IMR-90 (cell line): ENCODE data around the gene MATK. TPM values are rescaled to one million over a fixed set of nuclear protein-coding genes. Genes with fewer than 3 reads are reported as not detected.

Experiments used
- ATAC-seq: fragments of 200-7000 bp; cut with Tn5 transposase; 2 replicates; pipeline ENCODE4 v1.9.1; 2020; ENCODE audit warnings: low read depth, mild to moderate bottlenecking, moderate library complexity
- BruUV-seq: library from RNA; stranded (reverse); fragments of 400-500 nt; replicated peaks from 2 replicates; lab custom pipeline; 2021; lab: Mats Ljungman, UMichigan
- CTCF ChIA-PET: fragments of 300-600 bp; formaldehyde crosslinking; extraction: SDS; loops from one replicate; lab custom pipeline; 2021; ENCODE audit warnings: antibody characterized with exemption; lab: Yijun Ruan, JAX
- POLR2A ChIA-PET: fragments of 300-600 bp; sonication (Branson Sonifier 250); formaldehyde crosslinking; loops from one replicate; lab custom pipeline; 2022; ENCODE audit warnings: antibody characterized with exemption; ENCODE audit not compliant: unreplicated experiment; lab: Charles Lee
- DNase-seq: peaks from one replicate; pipeline ENCODE4 v3.0.0; 2013
- H2AFZ ChIP-seq: replicated peaks from 2 replicates; pipeline ENCODE3; 2013; ENCODE audit warnings: low read length, mild to moderate bottlenecking; ENCODE audit not compliant: poor library complexity
- H2AK5ac ChIP-seq: 2 replicates; pipeline ENCODE4 v1.6.1; 2013; ENCODE audit warnings: low read depth, low read length, inconsistent platforms
- H2AK9ac ChIP-seq: replicated peaks from 2 replicates; pipeline ENCODE3; 2013; ENCODE audit warnings: mild to moderate bottlenecking, low read depth, low read length, moderate library complexity; ENCODE audit not compliant: poor library complexity
- H2BK120ac ChIP-seq: 2 replicates; pipeline ENCODE4 v1.6.1; 2013; ENCODE audit warnings: low read depth, low read length, inconsistent platforms
- H2BK15ac ChIP-seq: 3 replicates; pipeline ENCODE4 v1.6.1; 2013; ENCODE audit warnings: low read depth, low read length, inconsistent platforms
- H2BK20ac ChIP-seq: 2 replicates; pipeline ENCODE4 v1.6.1; 2013; ENCODE audit warnings: low read depth, mild to moderate bottlenecking, inconsistent platforms, low read length, moderate library complexity
- H2BK5ac ChIP-seq: 2 replicates; pipeline ENCODE4 v1.6.1; 2013; ENCODE audit warnings: mild to moderate bottlenecking, low read depth, low read length, inconsistent platforms; ENCODE audit not compliant: poor library complexity, severe bottlenecking
- H3K14ac ChIP-seq: replicated peaks from 2 replicates; pipeline ENCODE4 v1.6.1; 2013; ENCODE audit warnings: low read depth, low read length, inconsistent platforms
- H3K18ac ChIP-seq: 2 replicates; pipeline ENCODE4 v1.6.1; 2013; ENCODE audit warnings: low read depth, low read length, control low read depth
- H3K23ac ChIP-seq: 2 replicates; pipeline ENCODE4 v1.6.1; 2013; ENCODE audit warnings: low read depth, low read length, inconsistent platforms
- H3K27ac ChIP-seq: 2 replicates; pipeline ENCODE4 v1.5.1; 2013; ENCODE audit warnings: mild to moderate bottlenecking, control low read depth, low read length; ENCODE audit not compliant: insufficient read depth
- H3K27me3 ChIP-seq: 2 replicates; pipeline ENCODE4 v1.6.1; 2013; ENCODE audit warnings: low read length; ENCODE audit not compliant: control insufficient read depth, insufficient read depth
- H3K36me3 ChIP-seq: 2 replicates; pipeline ENCODE4 v1.6.1; 2013; ENCODE audit warnings: low read length, mixed read lengths; ENCODE audit not compliant: control insufficient read depth, insufficient read depth
- H3K4ac ChIP-seq: 2 replicates; pipeline ENCODE4 v1.6.1; 2013; ENCODE audit warnings: low read depth, low read length, inconsistent platforms
- H3K4me1 ChIP-seq: 2 replicates; pipeline ENCODE4 v1.6.1; 2013; ENCODE audit warnings: low read length, mixed read lengths; ENCODE audit not compliant: control insufficient read depth, insufficient read depth
- H3K4me2 ChIP-seq: 2 replicates; pipeline ENCODE4 v1.6.1; 2013; ENCODE audit warnings: low read depth, mild to moderate bottlenecking, control low read depth, low read length, moderate library complexity
- H3K4me3 ChIP-seq: 2 replicates; pipeline ENCODE4 v1.5.1; 2013; ENCODE audit warnings: low read depth, mild to moderate bottlenecking, control low read depth, low read length, moderate library complexity; ENCODE audit not compliant: insufficient read depth
- H3K56ac ChIP-seq: 2 replicates; pipeline ENCODE4 v1.6.1; 2013; ENCODE audit warnings: low read length, inconsistent platforms; ENCODE audit not compliant: insufficient read depth; ENCODE audit errors: extremely low read depth
- H3K79me1 ChIP-seq, 2 experiments: 2 replicates each; pipeline ENCODE4 v1.6.1; 2013; ENCODE audit warnings: low read length in 2 of 2, inconsistent platforms in 1 of 2, low read depth in 1 of 2
- H3K9ac ChIP-seq: 2 replicates; pipeline ENCODE4 v1.6.1; 2013; ENCODE audit warnings: low read depth, low read length, control low read depth
- H3K9me1 ChIP-seq: 2 replicates; pipeline ENCODE4 v1.6.1; 2013; ENCODE audit warnings: low read length, inconsistent platforms; ENCODE audit not compliant: insufficient read depth
- H3K9me3 ChIP-seq: 2 replicates; pipeline ENCODE4 v1.6.1; 2013; ENCODE audit warnings: low read length; ENCODE audit not compliant: control insufficient read depth, insufficient read depth
- H4K20me1 ChIP-seq: 2 replicates; pipeline ENCODE4 v1.6.1; 2013; ENCODE audit warnings: low read length, inconsistent platforms; ENCODE audit not compliant: insufficient read depth
- H4K5ac ChIP-seq: 2 replicates; pipeline ENCODE4 v1.6.1; 2013; ENCODE audit warnings: mild to moderate bottlenecking, low read depth, low read length, control low read depth
- H4K8ac ChIP-seq, 2 experiments: 2 replicates each; pipeline ENCODE4 v1.6.1; 2013; ENCODE audit warnings: low read depth in 2 of 2, low read length in 2 of 2, control low read depth in 1 of 2, inconsistent platforms in 1 of 2
- H4K91ac ChIP-seq: 2 replicates; pipeline ENCODE4 v1.6.1; 2013; ENCODE audit warnings: low read depth, low read length, inconsistent platforms; ENCODE audit not compliant: insufficient read depth
- BHLHE40 ChIP-seq: fragments of 150-350 bp; IDR thresholded peaks from 2 replicates; pipeline ENCODE4 v1.6.1; 2016; ENCODE audit warnings: mild to moderate bottlenecking, low read depth, low read length
- CEBPB ChIP-seq: IDR thresholded peaks from 2 replicates; pipeline ENCODE4 v1.6.1; 2012; ENCODE audit warnings: low read depth, low read length, improper control_type of control experiment
- MAFK ChIP-seq: IDR thresholded peaks from 2 replicates; pipeline ENCODE4 v1.6.1; 2012; ENCODE audit warnings: low read depth, low read length, improper control_type of control experiment
- MAZ ChIP-seq: IDR thresholded peaks from 2 replicates; pipeline ENCODE4 v1.6.1; 2012; ENCODE audit warnings: low read depth, mild to moderate bottlenecking, low read length, improper control_type of control experiment, moderate library complexity, borderline replicate concordance
- NFE2L2 ChIP-seq: fragments of 150-350 bp; IDR thresholded peaks from 2 replicates; pipeline ENCODE4 v1.6.1; 2016; ENCODE audit warnings: low read depth, mild to moderate bottlenecking, low read length
- POLR2A ChIP-seq: IDR thresholded peaks from 2 replicates; pipeline ENCODE4 v1.6.1; 2012; ENCODE audit warnings: mild to moderate bottlenecking, low read depth, low read length
- RCOR1 ChIP-seq: IDR thresholded peaks from 2 replicates; pipeline ENCODE4 v1.6.1; 2012; ENCODE audit warnings: mild to moderate bottlenecking, low read length, improper control_type of control experiment; ENCODE audit not compliant: insufficient replicate concordance
- RFX5 ChIP-seq: IDR thresholded peaks from 2 replicates; pipeline ENCODE4 v1.8.0; 2012; ENCODE audit warnings: low read depth, mild to moderate bottlenecking, low read length, moderate library complexity
- WGBS, 2 experiments: methylation state at CpG; one replicate each; pipeline versions ENCODE4 v1.1.5 to v1.1.7; 2013; ENCODE audit warnings: missing lambda C conversion rate in 2 of 2; ENCODE audit not compliant: insufficient read length in 1 of 2; ENCODE audit errors: extremely low coverage in 2 of 2; 5-methylcytosine and 5-hydroxymethylcytosine counted together
- dilution Hi-C: fragments of 300-500 bp; cut with HindIII; formaldehyde crosslinking; loops from one replicate; pipeline ENCODE4 v1.14.3; 2018; ENCODE audit warnings: low sequenced_read_pairs; ENCODE audit not compliant: unreplicated experiment
- in situ Hi-C: fragments of 300-500 bp; cut with MboI; formaldehyde crosslinking; loops from 3 replicates; pipeline ENCODE4 v1.14.3; 2019; ENCODE audit warnings: low sequenced_read_pairs, inconsistent platforms, mixed read lengths
- intact Hi-C: fragments of 100-400 bp; cut with micrococcal nuclease; formaldehyde crosslinking; loops from 2 replicates; pipeline ENCODE4 v1.10.0; 2022
- polyA plus RNA-seq, 3 experiments: library from polyadenylated mRNA; depleted of rRNA; stranded (reverse); fragments of >200 nt; gene quantifications; 2 replicates each; pipeline ENCODE4 v1.2.3, GENCODE V29; 2012; ENCODE audit warnings: low replicate concordance in 1 of 3
- total RNA-seq: library from RNA; depleted of rRNA; stranded (reverse); fragments of >200 nt; gene quantifications from 2 replicates; pipeline ENCODE4 v1.2.3, GENCODE V29; 2012
- TF ChIP-seq, protein P1 (sequence below): fragments of 150-350 bp; IDR thresholded peaks from 2 replicates; pipeline ENCODE4 v1.6.1; 2016; ENCODE audit warnings: low read depth, mild to moderate bottlenecking, low read length, moderate library complexity, borderline replicate concordance
- TF ChIP-seq, protein P2 (sequence below): conservative IDR thresholded peaks from 2 replicates; pipeline ENCODE4 v1.5.1; 2012; ENCODE audit warnings: mild to moderate bottlenecking, low read depth, low read length, improper control_type of control experiment

Gene MATK
- total and polyA plus RNA-seq, 2 of the 4 experiments (the other 2 are of a cell fraction) = not detected

GRCh38 chr19:3826163-3826562 lies 40.0 kb upstream of the MATK start:
- Histone ChIP-seq H3K4me1 (no peaks in the 10 kb centered on the region), H3K4me2 (no peak overlapping the region), H3K9ac (no peak overlapping the region), H3K36me3 (no peaks in the 10 kb centered on the region), H3K14ac (no peak overlapping the region), H4K20me1 (no peaks in the 10 kb centered on the region), H4K5ac (no peak overlapping the region), H2AK9ac (no peak overlapping the region), H3K18ac (no peak overlapping the region), H2BK120ac (no peak overlapping the region), H2BK20ac (no peak overlapping the region), H2AFZ (no peak overlapping the region), H3K27ac (no peak overlapping the region), H4K8ac (no peak overlapping the region), H2BK15ac (no peak overlapping the region), H2BK5ac (no peak overlapping the region), H3K79me1 (no peaks in the 10 kb centered on the region), H3K4ac (no peak overlapping the region), H3K9me3 (no peaks in the 10 kb centered on the region), H3K9me1 (0 out of 2 replicates have a peak, but pooled peaks cover 2% of the 10 kb centered on the region), H3K27me3 (peaks cover 24% of the 10 kb centered on the region), H3K4me3 (no peak overlapping the region), H3K56ac (no peak overlapping the region), H3K23ac (no peak overlapping the region), H4K91ac (no peak overlapping the region), H2AK5ac (no peak overlapping the region)
- ChIA-PET POLR2A (no interaction called here), CTCF (no interaction called here)
- 29% methylated on average over 7 of the region's 12 CpGs; no CpG with 5 or more reads in 1 of the 2 experiments for WGBS, 2 experiments
- DNase-seq = no peak
- ATAC-seq = no peak
- intact Hi-C loops = no loop called here
- no peak for TF ChIP-seq RCOR1
- TF ChIP-seq MAZ = no peak
- TF ChIP-seq NFE2L2 = no peak
- TF ChIP-seq RFX5 = no peak
- TF ChIP-seq BHLHE40 = no peak
- TF ChIP-seq, protein P1, sequence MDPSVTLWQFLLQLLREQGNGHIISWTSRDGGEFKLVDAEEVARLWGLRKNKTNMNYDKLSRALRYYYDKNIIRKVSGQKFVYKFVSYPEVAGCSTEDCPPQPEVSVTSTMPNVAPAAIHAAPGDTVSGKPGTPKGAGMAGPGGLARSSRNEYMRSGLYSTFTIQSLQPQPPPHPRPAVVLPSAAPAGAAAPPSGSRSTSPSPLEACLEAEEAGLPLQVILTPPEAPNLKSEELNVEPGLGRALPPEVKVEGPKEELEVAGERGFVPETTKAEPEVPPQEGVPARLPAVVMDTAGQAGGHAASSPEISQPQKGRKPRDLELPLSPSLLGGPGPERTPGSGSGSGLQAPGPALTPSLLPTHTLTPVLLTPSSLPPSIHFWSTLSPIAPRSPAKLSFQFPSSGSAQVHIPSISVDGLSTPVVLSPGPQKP = no peak
- TF ChIP-seq CEBPB = no peak
- no peak for TF ChIP-seq POLR2A
- TF ChIP-seq, protein P2, sequence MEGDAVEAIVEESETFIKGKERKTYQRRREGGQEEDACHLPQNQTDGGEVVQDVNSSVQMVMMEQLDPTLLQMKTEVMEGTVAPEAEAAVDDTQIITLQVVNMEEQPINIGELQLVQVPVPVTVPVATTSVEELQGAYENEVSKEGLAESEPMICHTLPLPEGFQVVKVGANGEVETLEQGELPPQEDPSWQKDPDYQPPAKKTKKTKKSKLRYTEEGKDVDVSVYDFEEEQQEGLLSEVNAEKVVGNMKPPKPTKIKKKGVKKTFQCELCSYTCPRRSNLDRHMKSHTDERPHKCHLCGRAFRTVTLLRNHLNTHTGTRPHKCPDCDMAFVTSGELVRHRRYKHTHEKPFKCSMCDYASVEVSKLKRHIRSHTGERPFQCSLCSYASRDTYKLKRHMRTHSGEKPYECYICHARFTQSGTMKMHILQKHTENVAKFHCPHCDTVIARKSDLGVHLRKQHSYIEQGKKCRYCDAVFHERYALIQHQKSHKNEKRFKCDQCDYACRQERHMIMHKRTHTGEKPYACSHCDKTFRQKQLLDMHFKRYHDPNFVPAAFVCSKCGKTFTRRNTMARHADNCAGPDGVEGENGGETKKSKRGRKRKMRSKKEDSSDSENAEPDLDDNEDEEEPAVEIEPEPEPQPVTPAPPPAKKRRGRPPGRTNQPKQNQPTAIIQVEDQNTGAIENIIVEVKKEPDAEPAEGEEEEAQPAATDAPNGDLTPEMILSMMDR = no peak
- TF ChIP-seq MAFK = no peak
- BruUV-seq = no TSS peak
- in situ Hi-C loops = no loop called here
- dilution Hi-C loops = no loop called here
